ENCODE measurements around the gene RALGPS1. TPM values are rescaled to one million over a fixed set of nuclear protein-coding genes. Genes with fewer than 3 reads are reported as not detected.
A peak's percentile ranks its signal among the peaks of the same experiment; 100 is the strongest.

The RALGPS1 gene
- polyA plus RNA-seq, 1 experiment = 1.7 TPM

GRCh38 chr9:127118597-127119319 lies 204.2 kb downstream of the RALGPS1 start:
- POLR2A ChIA-PET = no interaction called here
- CTCF ChIA-PET = interaction anchor here (1.0 to 1.7 kb wide), 3 partner anchors 77 to 154 kb away, joined by 3 to 4 read pairs (median 3); no protein-coding TSS in a partner anchor
- no peak for TF ChIP-seq CTCF (IDR thresholded peaks at IDR 0.05; ENCODE audit: insufficient read depth, low read depth, low read length)
- Histone ChIP-seq H3K36me3 (ENCODE audit: control insufficient read depth, insufficient read depth, low read length) (no peaks in the 10 kb centered on the region), H3K27me3 (ENCODE audit: control insufficient read depth, insufficient read depth, low read length) (no peaks in the 10 kb centered on the region), H3K4me3 (ENCODE audit: low read depth, low read length) (no peak overlapping the region)
- DNase-seq (ENCODE audit: low read depth) = no peak

- POLR2A ChIA-PET = no interaction called here
- Histone ChIP-seq H3K27me3 (ENCODE audit: control insufficient read depth, insufficient read depth, low read length) (no peaks in the 10 kb centered on the region), H3K36me3 (ENCODE audit: control insufficient read depth, insufficient read depth, low read length) (no peaks in the 10 kb centered on the region), H3K4me3 (ENCODE audit: low read depth, low read length) (no peak overlapping the region)
- no peak for TF ChIP-seq CTCF (IDR thresholded peaks at IDR 0.05; ENCODE audit: insufficient read depth, low read depth, low read length)
- CTCF ChIA-PET = interaction anchor here (0.9 to 1.7 kb wide), 3 partner anchors 76 to 154 kb away, joined by 3 to 4 read pairs (median 3); no protein-coding TSS in a partner anchor
- DNase-seq (ENCODE audit: low read depth) = no peak
These were observed 204.7 kb downstream of the RALGPS1 start for GRCh38 chr9:127119320-127119709.

GRCh38 chr9:127121628-127122175 lies 207.1 kb downstream of the RALGPS1 start:
- ChIA-PET CTCF (interaction anchor here (0.9 to 3.4 kb wide), 9 partner anchors 9 to 181 kb away, joined by 3 to 14 read pairs (median 6); no protein-coding TSS in a partner anchor), POLR2A (interaction anchor here (0.6 to 1.3 kb wide), 2 partner anchors 46 to 64 kb away, joined by 3 to 4 read pairs; no protein-coding TSS in a partner anchor)
- H3K36me3 ChIP-seq (ENCODE audit: control insufficient read depth, insufficient read depth, low read length) = no peaks in the 10 kb centered on the region

GRCh38 chr9:127122176-127123063 lies 207.8 kb downstream of the RALGPS1 start, which contains the start of gene ANGPTL2:
ANGPTL2 (minus strand) TSS chr9:127122635; CDS start chr9:127108731, 13,904 bp downstream.
- POLR2A ChIA-PET = interaction anchor here (0.6 to 1.3 kb wide), 4 partner anchors 9 to 236 kb away, joined by 3 to 5 read pairs (median 4); no protein-coding TSS in a partner anchor
- TF ChIP-seq CTCF (IDR thresholded peaks at IDR 0.05; ENCODE audit: insufficient read depth, low read depth, low read length) = no peak
- DNase-seq (ENCODE audit: low read depth) = peak; percentile 75
- Histone ChIP-seq H3K36me3 (ENCODE audit: control insufficient read depth, insufficient read depth, low read length) (no peaks in the 10 kb centered on the region), H3K27me3 (ENCODE audit: control insufficient read depth, insufficient read depth, low read length) (no peaks in the 10 kb centered on the region), H3K4me3 (ENCODE audit: low read depth, low read length) (peak within 1 kb of the TSS; percentile 56)
- CTCF ChIA-PET = interaction anchor here (0.9 to 3.4 kb wide), 10 partner anchors 9 to 182 kb away, joined by 3 to 14 read pairs (median 4); no protein-coding TSS in a partner anchor

More at GRCh38 chr9:127121628-127122175, 207.1 kb downstream of the RALGPS1 start:
- TF ChIP-seq CTCF (IDR thresholded peaks at IDR 0.05; ENCODE audit: insufficient read depth, low read depth, low read length) = no peak
- DNase-seq (ENCODE audit: low read depth) = no peak
- Histone ChIP-seq H3K27me3 (ENCODE audit: control insufficient read depth, insufficient read depth, low read length) (no peaks in the 10 kb centered on the region), H3K4me3 (ENCODE audit: low read depth, low read length) (peak overlapping the region; percentile 56)

Measured in BJ (cell line).